ENCODE measurements around the gene SHB.

GRCh38 chr9:37994639-37995347 is 74.2 kb downstream of the SHB start:
- TF ChIP-seq POLR2AphosphoS5 (IDR thresholded peaks at IDR 0.05) (peak in 1 of 3 donors; percentile 16), CTCF (IDR thresholded peaks at IDR 0.05) (no peak), POLR2A (IDR thresholded peaks at IDR 0.05) (no peak)
